HG02885 (cell line): ENCODE results near the gene NABP1.
A peak's percentile ranks its signal among the peaks of the same experiment; 100 is the strongest.
"Not testable (repeated sequence)": the region's sequence is repeated elsewhere in the genome, so short reads cannot be mapped to it uniquely, and the experiment has no call there.

Experiments used
- ATAC-seq: cut with Tn5 transposase; IDR thresholded peaks from one replicate; pipeline ENCODE4 v1.9.1; 2021; ENCODE audit warnings: mild to moderate bottlenecking; ENCODE audit not compliant: unreplicated experiment, poor library complexity

Gene NABP1

GRCh38 chr2:191677646-191678436, at the start of gene NABP1:
TSS of gene NABP1 (plus strand) at chr2:191678136. CDS start at chr2:191678615, 479 bp downstream.
- ATAC-seq = peak; percentile 72

- no peak for ATAC-seq
Observed at GRCh38 chr2:191629001-191629453, 48.9 kb upstream of the NABP1 start.

- ATAC-seq = no peak
Observed at GRCh38 chr2:191629976-191630712, 47.8 kb upstream of the NABP1 start.

- no peak for ATAC-seq
Observed at GRCh38 chr2:191631754-191632153, 46.2 kb upstream of the NABP1 start.

GRCh38 chr2:191632426-191632825, 45.5 kb upstream of the NABP1 start:
- no peak for ATAC-seq

GRCh38 chr2:191634791-191635190, 43.1 kb upstream of the NABP1 start:
- ATAC-seq = no peak

- ATAC-seq = peak; percentile 88
Observed at GRCh38 chr2:191635333-191636234, 42.4 kb upstream of the NABP1 start.

- ATAC-seq = no peak
Observed at GRCh38 chr2:191636235-191636543, 41.7 kb upstream of the NABP1 start.

GRCh38 chr2:191636586-191636985, 41.4 kb upstream of the NABP1 start:
- no peak for ATAC-seq

GRCh38 chr2:191637182-191638078, 40.5 kb upstream of the NABP1 start:
- ATAC-seq = peak; percentile 72

- ATAC-seq = peak; percentile 29
Observed at GRCh38 chr2:191638079-191638801, 39.7 kb upstream of the NABP1 start.

- peak; percentile 1 for ATAC-seq
Observed at GRCh38 chr2:191638802-191639172, 39.1 kb upstream of the NABP1 start.

- no peak for ATAC-seq
Observed at GRCh38 chr2:191641609-191642008, 36.3 kb upstream of the NABP1 start.

GRCh38 chr2:191642541-191642940, 35.4 kb upstream of the NABP1 start:
- ATAC-seq = no peak

- no peak for ATAC-seq
Observed at GRCh38 chr2:191643429-191643828, 34.5 kb upstream of the NABP1 start.

GRCh38 chr2:191644613-191645012, 33.3 kb upstream of the NABP1 start:
- not testable (repeated sequence) for ATAC-seq

GRCh38 chr2:191645032-191645431, 32.9 kb upstream of the NABP1 start:
- no peak for ATAC-seq

GRCh38 chr2:191645434-191646162, 32.3 kb upstream of the NABP1 start:
- ATAC-seq = no peak
